ENCODE results near the gene PSAP. TPM values are rescaled to one million over a fixed set of nuclear protein-coding genes. Genes with fewer than 3 reads are reported as not detected.

PSAP gene
- total and polyA plus RNA-seq, 2 donors from 2014 or later: 1,082 to 1,249 TPM

GRCh38 chr10:71837098-71837827 is 13.8 kb downstream of the PSAP start:
- H3K4me3 ChIP-seq (ENCODE audit: low read length in 3 of 3): peak overlapping the region in 2 of 3 donors; percentile 6 to 13
- H3K27me3 ChIP-seq (ENCODE audit: control insufficient read depth, insufficient read depth, low read length): no peaks in the 10 kb centered on the region
- no peaks in the 10 kb centered on the region for H3K36me3 ChIP-seq (ENCODE audit: control insufficient read depth in 2 of 3, insufficient read depth in 3 of 3, low read length in 3 of 3)
- no peak for FAIRE-seq
- peaks cover 23 to 65% (median 56%) of the 10 kb centered on the region in 3 donors for H3K4me1 ChIP-seq (ENCODE audit: control insufficient read depth in 2 of 3, insufficient read depth in 2 of 3, low read depth in 1 of 3, low read length in 3 of 3)
- peak; percentile 43 to 74 (median 58) for DNase-seq
- intact Hi-C loops (cut with DNase I): no loop called here
- no peaks in the 10 kb centered on the region for H3K9me3 ChIP-seq (ENCODE audit: control insufficient read depth in 2 of 3, insufficient read depth in 1 of 3, low read length in 3 of 3)
- H3K9ac ChIP-seq (ENCODE audit: low read length in 3 of 3): no peak overlapping the region
- TF ChIP-seq CTCF (IDR thresholded peaks at IDR 0.05; ENCODE audit: borderline replicate concordance, extremely low read depth, insufficient read depth): no peak
- H3K27ac ChIP-seq (ENCODE audit: low read depth in 2 of 2, low read length in 2 of 2): peak overlapping the region; percentile 91 to 93

- intact Hi-C loops (cut with DNase I): no loop called here
- no peak for TF ChIP-seq CTCF (IDR thresholded peaks at IDR 0.05; ENCODE audit: borderline replicate concordance, extremely low read depth, insufficient read depth)
- FAIRE-seq: no peak
- H3K36me3 ChIP-seq (ENCODE audit: control insufficient read depth in 2 of 3, insufficient read depth in 3 of 3, low read length in 3 of 3): peaks cover 0 to 6% (median 5%) of the 10 kb centered on the region in 3 donors
- DNase-seq: peak in 1 of 5 donors; percentile 3
- H3K4me1 ChIP-seq (ENCODE audit: control insufficient read depth in 2 of 3, insufficient read depth in 2 of 3, low read depth in 1 of 3, low read length in 3 of 3): peaks cover 23 to 65% (median 56%) of the 10 kb centered on the region in 3 donors
- H3K9me3 ChIP-seq (ENCODE audit: control insufficient read depth in 2 of 3, insufficient read depth in 1 of 3, low read length in 3 of 3): no peaks in the 10 kb centered on the region
- peak overlapping the region in 1 of 3 donors; percentile 13 for H3K4me3 ChIP-seq (ENCODE audit: low read length in 3 of 3)
- H3K27me3 ChIP-seq (ENCODE audit: control insufficient read depth, insufficient read depth, low read length): no peaks in the 10 kb centered on the region
- peak overlapping the region in 1 of 3 donors; percentile 30 for H3K9ac ChIP-seq (ENCODE audit: low read length in 3 of 3)
- H3K27ac ChIP-seq (ENCODE audit: low read depth in 2 of 2, low read length in 2 of 2): peak overlapping the region; percentile 91 to 93
Measured at GRCh38 chr10:71836596-71836974, 14.5 kb downstream of the PSAP start.

DNA sequence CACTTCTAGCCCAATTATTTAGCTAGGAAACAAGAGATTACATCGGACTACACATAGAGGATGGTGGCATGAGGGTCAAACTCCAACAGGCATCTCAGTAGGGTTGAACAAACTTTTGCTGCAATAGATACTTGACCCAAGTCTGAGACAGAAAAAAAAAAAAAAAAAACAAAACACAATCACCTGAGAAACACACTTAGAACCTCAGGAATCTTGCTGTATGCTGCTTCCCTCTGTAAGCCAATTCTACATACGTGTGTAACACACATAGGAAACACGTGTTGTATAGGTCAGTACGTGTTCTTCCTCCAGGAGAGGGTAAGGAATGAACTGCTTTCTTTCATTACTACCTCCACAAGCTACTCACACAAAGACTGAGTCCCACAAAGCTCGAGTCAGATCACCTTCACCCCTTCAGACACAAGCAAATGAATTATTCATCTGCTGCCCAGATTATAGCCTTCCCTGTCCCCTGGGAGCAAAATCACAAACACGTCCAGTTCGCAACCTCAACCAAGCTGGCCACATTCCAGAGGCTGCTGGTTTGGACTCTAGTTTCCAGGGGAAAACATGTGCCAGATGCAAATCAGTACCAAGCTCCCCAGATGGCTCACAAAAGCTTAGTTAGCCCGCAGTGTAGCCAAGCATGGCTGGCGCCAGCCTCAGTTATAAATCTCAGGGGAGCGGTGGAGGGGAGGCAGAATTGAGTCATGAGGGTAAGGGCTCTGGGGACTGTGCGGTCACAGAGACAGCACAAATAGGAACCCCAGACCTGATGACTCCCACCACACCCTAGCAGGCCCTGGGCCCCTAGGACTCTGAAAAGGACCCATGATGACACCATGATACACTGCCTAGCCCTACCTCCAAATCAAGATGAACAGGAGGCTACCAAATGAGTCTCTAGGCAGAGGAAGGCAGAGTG is 15.1 kb downstream of the PSAP start:
- intact Hi-C loops (cut with DNase I): no loop called here
- FAIRE-seq: peak; percentile 61
- Histone ChIP-seq H3K36me3 (ENCODE audit: control insufficient read depth in 2 of 3, insufficient read depth in 3 of 3, low read length in 3 of 3) (peaks cover 3 to 12% (median 11%) of the 10 kb centered on the region in 3 donors), H3K9ac (ENCODE audit: low read length in 3 of 3) (peak overlapping the region in 1 of 3 donors; percentile 30), H3K4me1 (ENCODE audit: control insufficient read depth in 2 of 3, insufficient read depth in 2 of 3, low read depth in 1 of 3, low read length in 3 of 3) (peaks cover 23 to 63% (median 54%) of the 10 kb centered on the region in 3 donors), H3K27me3 (ENCODE audit: control insufficient read depth, insufficient read depth, low read length) (no peaks in the 10 kb centered on the region), H3K27ac (ENCODE audit: low read depth in 2 of 2, low read length in 2 of 2) (peak overlapping the region; percentile 91 to 93), H3K4me3 (ENCODE audit: low read length in 3 of 3) (peak overlapping the region in 1 of 3 donors; percentile 8), H3K9me3 (ENCODE audit: control insufficient read depth in 2 of 3, insufficient read depth in 1 of 3, low read length in 3 of 3) (no peaks in the 10 kb centered on the region)
- peak; percentile 87 to 95 (median 93) for DNase-seq
- no peak for TF ChIP-seq CTCF (IDR thresholded peaks at IDR 0.05; ENCODE audit: borderline replicate concordance, extremely low read depth, insufficient read depth)

Measured in kidney (tissue), 14 donors.